ENCODE data around the gene LSS. TPM values are rescaled to one million over a fixed set of nuclear protein-coding genes. Genes with fewer than 3 reads are reported as not detected.

LSS gene
- total RNA-seq, 1 donor from 2014 or later: 83.2 TPM

GRCh38 chr21:46219591-46220239 lies 8.9 kb downstream of the LSS start:
- no peak for TF ChIP-seq CTCF (IDR thresholded peaks at IDR 0.05; ENCODE audit: insufficient read depth, low read depth, low read length)
- no peak for TF ChIP-seq EZH2 (IDR thresholded peaks at IDR 0.05; ENCODE audit: insufficient read depth, low read length)
- Histone ChIP-seq H3K4me3 (ENCODE audit: insufficient read depth, low read depth, low read length) (no peak overlapping the region), H3K27ac (ENCODE audit: low read depth, low read length) (no peak overlapping the region), H3K36me3 (ENCODE audit: insufficient read depth, low read length) (no peaks in the 10 kb centered on the region), H3K4me2 (ENCODE audit: low read length) (no peak overlapping the region), H3K27me3 (ENCODE audit: insufficient read depth, low read length) (no peaks in the 10 kb centered on the region), H3K9me3 (ENCODE audit: insufficient read depth, low read depth, low read length) (no peaks in the 10 kb centered on the region), H3K4me1 (ENCODE audit: insufficient read depth, low read length) (no peaks in the 10 kb centered on the region), H3K9ac (ENCODE audit: low read length) (no peak overlapping the region), H2AFZ (ENCODE audit: low read depth, low read length) (no peak overlapping the region), H4K20me1 (ENCODE audit: insufficient read depth, low read length) (peaks cover 70% of the 10 kb centered on the region), H3K79me2 (ENCODE audit: insufficient read depth, low read length) (peaks cover 25% of the 10 kb centered on the region)
- peaks cover 5% of the 10 kb centered on the region for H3K4me1 Mint-ChIP-seq (ENCODE audit: low read depth, unreplicated experiment)
- DNase-seq (ENCODE audit: low read depth) (no peak), FAIRE-seq (no peak)
- H3K9me3 Mint-ChIP-seq (ENCODE audit: unreplicated experiment): no peaks in the 10 kb centered on the region
- no peak overlapping the region for H3K4me3 Mint-ChIP-seq (ENCODE audit: unreplicated experiment)
- H3K27ac Mint-ChIP-seq (ENCODE audit: unreplicated experiment): no peak overlapping the region
- peaks cover 22% of the 10 kb centered on the region for H3K36me3 Mint-ChIP-seq (ENCODE audit: low read depth, unreplicated experiment)
- no peaks in the 10 kb centered on the region for H3K27me3 Mint-ChIP-seq (ENCODE audit: low read depth, unreplicated experiment)

- Histone ChIP-seq H3K27ac (ENCODE audit: low read depth, low read length) (no peak overlapping the region), H3K79me2 (ENCODE audit: insufficient read depth, low read length) (peaks cover 21% of the 10 kb centered on the region), H3K27me3 (ENCODE audit: insufficient read depth, low read length) (no peaks in the 10 kb centered on the region), H3K36me3 (ENCODE audit: insufficient read depth, low read length) (no peaks in the 10 kb centered on the region), H2AFZ (ENCODE audit: low read depth, low read length) (no peak overlapping the region), H3K4me3 (ENCODE audit: insufficient read depth, low read depth, low read length) (no peak overlapping the region), H3K9ac (ENCODE audit: low read length) (no peak overlapping the region), H4K20me1 (ENCODE audit: insufficient read depth, low read length) (peaks cover 71% of the 10 kb centered on the region), H3K4me2 (ENCODE audit: low read length) (no peak overlapping the region), H3K4me1 (ENCODE audit: insufficient read depth, low read length) (no peaks in the 10 kb centered on the region), H3K9me3 (ENCODE audit: insufficient read depth, low read depth, low read length) (no peaks in the 10 kb centered on the region)
- no peaks in the 10 kb centered on the region for H3K9me3 Mint-ChIP-seq (ENCODE audit: unreplicated experiment)
- H3K27me3 Mint-ChIP-seq (ENCODE audit: low read depth, unreplicated experiment): no peaks in the 10 kb centered on the region
- H3K4me3 Mint-ChIP-seq (ENCODE audit: unreplicated experiment): no peak overlapping the region
- DNase-seq (ENCODE audit: low read depth): no peak
- peaks cover 2% of the 10 kb centered on the region for H3K4me1 Mint-ChIP-seq (ENCODE audit: low read depth, unreplicated experiment)
- TF ChIP-seq CTCF (IDR thresholded peaks at IDR 0.05; ENCODE audit: insufficient read depth, low read depth, low read length) (no peak), EZH2 (IDR thresholded peaks at IDR 0.05; ENCODE audit: insufficient read depth, low read length) (no peak)
- no peak for FAIRE-seq
- peaks cover 19% of the 10 kb centered on the region for H3K36me3 Mint-ChIP-seq (ENCODE audit: low read depth, unreplicated experiment)
- no peak overlapping the region for H3K27ac Mint-ChIP-seq (ENCODE audit: unreplicated experiment)
Measured at GRCh38 chr21:46218906-46219590, 9.5 kb downstream of the LSS start.

All from astrocyte (in vitro differentiated cells and primary cell).